Testis (tissue), 2 donors: Measurements from ENCODE around the gene PTPRE.

Experiments
- CTCF ChIP-seq, 3 experiments: fragments of 450-650 bp in 2 of 3; fragments of 200-600 bp in 1 of 3; sonication (generic) in 1 of 3; IDR thresholded peaks; one replicate each; pipeline ENCODE4 v1.5.1; 2016 to 2019; ENCODE audit warnings: antibody characterized with exemption in 3 of 3, mild to moderate bottlenecking in 2 of 3, moderate library complexity in 1 of 3
- POLR2A ChIP-seq: fragments of 450-650 bp; IDR thresholded peaks from one replicate; pipeline ENCODE4 v1.6.1; 2017; ENCODE audit warnings: antibody characterized with exemption, mild to moderate bottlenecking, moderate library complexity

- TF ChIP-seq CTCF (IDR thresholded peaks at IDR 0.05) (no peak), POLR2A (no peak)
Measured at GRCh38 chr10:128061306-128062300, 154.7 kb downstream of the PTPRE start.
